ENCODE data around the gene PRDM5. TPM values are rescaled to one million over a fixed set of nuclear protein-coding genes. Genes with fewer than 3 reads are reported as not detected.

The PRDM5 gene
- total and polyA plus RNA-seq, 7 donors = 0.56 to 3.4 (median 2.2) TPM

DNA sequence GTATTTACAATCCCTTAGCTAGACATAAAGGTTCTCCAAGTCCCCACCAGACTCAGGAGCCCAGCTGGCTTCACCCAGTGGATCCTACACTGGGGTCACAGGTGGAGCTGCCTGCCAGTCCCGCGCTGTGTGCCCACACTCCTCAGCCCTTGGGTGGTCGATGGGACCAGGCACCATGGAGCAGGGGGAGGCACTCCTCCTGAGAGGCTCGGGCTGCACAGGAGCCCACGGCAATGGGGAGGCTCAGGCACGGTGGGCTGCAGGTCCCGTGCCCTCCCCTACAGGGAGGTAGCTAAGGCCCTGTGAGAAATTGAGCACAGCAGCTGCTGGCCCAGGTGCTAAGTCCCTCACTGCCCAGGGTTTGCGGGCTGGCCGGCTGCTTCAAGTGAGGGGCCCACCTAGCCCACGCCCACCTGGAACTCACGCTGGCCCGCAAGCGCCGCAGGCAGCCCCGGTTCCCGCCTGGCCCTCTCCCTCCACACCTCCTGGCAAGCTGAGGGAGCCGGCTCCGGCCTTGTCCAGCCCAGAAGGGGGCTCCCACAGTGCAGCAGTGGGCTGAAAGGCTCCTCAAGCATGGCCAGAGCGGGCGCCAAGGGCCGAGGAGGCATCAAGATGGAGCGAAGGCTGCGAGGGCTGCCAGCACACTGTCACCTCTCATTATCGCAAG is 113.9 kb downstream of the PRDM5 start:
- TF ChIP-seq CTCF (IDR thresholded peaks at IDR 0.05) = no peak
- ATAC-seq (no peak), DNase-seq (peak in 1 of 2 donors; percentile 52)
- H3K9me3 ChIP-seq = peaks cover 11% of the 10 kb centered on the region
- no peak overlapping the region for H3K4me3 ChIP-seq
- H3K27me3 ChIP-seq (ENCODE audit: insufficient read depth in 3 of 3, low read length in 2 of 3) = no peaks in the 10 kb centered on the region
- WGBS, 3 donors = 95 to 99% (median 98%) methylated on average over 24 of the region's 24 CpGs
- H3K4me1 ChIP-seq = no peaks in the 10 kb centered on the region
- no peaks in the 10 kb centered on the region for H3K36me3 ChIP-seq (ENCODE audit: insufficient read depth in 1 of 2, low read depth in 1 of 2)
- intact Hi-C loops (cut with DNase I) = no loop called here
- no peak overlapping the region for H3K27ac ChIP-seq

DNA sequence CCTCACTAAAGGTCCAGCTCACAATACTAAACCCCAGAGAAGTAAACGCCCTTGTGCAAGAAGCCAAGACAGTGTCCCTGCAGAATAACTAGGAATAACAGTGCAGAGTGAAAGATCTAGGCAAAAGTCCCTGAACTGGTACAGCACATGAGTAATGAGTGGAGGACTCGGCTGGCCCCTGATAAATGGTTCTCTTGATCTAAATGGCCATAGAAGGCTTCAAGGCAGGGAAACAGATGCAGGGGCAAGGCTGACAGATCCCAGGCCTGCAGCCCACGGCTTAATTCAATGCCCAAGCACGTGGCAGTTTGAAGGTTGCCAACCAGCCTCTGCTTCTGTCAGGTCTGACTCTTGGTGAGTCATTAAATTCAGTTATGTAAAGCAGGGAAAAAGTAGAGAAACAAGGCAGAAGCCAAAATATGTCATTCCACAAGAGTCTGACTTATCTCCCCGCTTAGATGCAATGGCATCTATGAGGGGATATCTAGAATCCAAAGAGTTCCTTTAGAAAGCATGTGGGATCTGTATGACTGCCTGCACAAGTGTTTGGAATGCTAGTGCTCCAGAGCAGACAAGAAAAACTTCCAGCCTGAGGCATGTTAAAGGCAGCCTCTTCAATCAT is 121.3 kb downstream of the PRDM5 start:
- intact Hi-C loops (cut with DNase I) = no loop called here
- ATAC-seq (peak; percentile 87 to 97 (median 92)), DNase-seq (peak; percentile 28 to 55)
- Histone ChIP-seq H3K4me1 (no peaks in the 10 kb centered on the region), H3K36me3 (ENCODE audit: insufficient read depth in 1 of 2, low read depth in 1 of 2) (no peaks in the 10 kb centered on the region), H3K27ac (peak overlapping the region; percentile 42), H3K27me3 (ENCODE audit: insufficient read depth in 3 of 3, low read length in 2 of 3) (no peaks in the 10 kb centered on the region), H3K9me3 (peaks cover 2% of the 10 kb centered on the region), H3K4me3 (no peak overlapping the region)
- 16 to 31% (median 29%) methylated on average over 5 of the region's 5 CpGs for WGBS, 3 donors
- no peak for TF ChIP-seq CTCF (IDR thresholded peaks at IDR 0.05)

GRCh38 chr4:120798570-120798969 is 124.0 kb downstream of the PRDM5 start:
- Histone ChIP-seq H3K36me3 (ENCODE audit: insufficient read depth in 1 of 2, low read depth in 1 of 2) (no peaks in the 10 kb centered on the region), H3K9me3 (no peaks in the 10 kb centered on the region), H3K27ac (no peak overlapping the region), H3K4me3 (no peak overlapping the region), H3K27me3 (ENCODE audit: insufficient read depth in 3 of 3, low read length in 2 of 3) (no peaks in the 10 kb centered on the region), H3K4me1 (no peaks in the 10 kb centered on the region)
- intact Hi-C loops (cut with DNase I) = no loop called here
- DNase-seq (no peak), ATAC-seq (no peak)
- TF ChIP-seq CTCF (IDR thresholded peaks at IDR 0.05) = no peak
- 90 to 94% (median 94%) methylated on average over 3 of the region's 3 CpGs for WGBS, 3 donors

- TF ChIP-seq CTCF (IDR thresholded peaks at IDR 0.05) = no peak
- Histone ChIP-seq H3K27ac (no peak overlapping the region), H3K9me3 (no peaks in the 10 kb centered on the region), H3K4me3 (no peak overlapping the region), H3K36me3 (ENCODE audit: insufficient read depth in 1 of 2, low read depth in 1 of 2) (no peaks in the 10 kb centered on the region), H3K4me1 (no peaks in the 10 kb centered on the region), H3K27me3 (ENCODE audit: insufficient read depth in 3 of 3, low read length in 2 of 3) (no peaks in the 10 kb centered on the region)
- DNase-seq = no peak
- WGBS, 3 donors = 74 to 77% (median 76%) methylated on average over 3 of the region's 3 CpGs
- intact Hi-C loops (cut with DNase I) = no loop called here
- ATAC-seq = no peak
Measured at GRCh38 chr4:120796271-120796670, 126.3 kb downstream of the PRDM5 start.
